HG03565 (cell line): Measurements from ENCODE around the gene OR6C1.
"Not testable (repeated sequence)": the region's sequence is repeated elsewhere in the genome, so short reads cannot be mapped to it uniquely, and the experiment has no call there.

Experiments
- ATAC-seq: cut with Tn5 transposase; IDR thresholded peaks from one replicate; pipeline ENCODE4 v1.9.1; 2021; ENCODE audit warnings: mild to moderate bottlenecking, moderate library complexity; ENCODE audit not compliant: unreplicated experiment

The OR6C1 gene

DNA sequence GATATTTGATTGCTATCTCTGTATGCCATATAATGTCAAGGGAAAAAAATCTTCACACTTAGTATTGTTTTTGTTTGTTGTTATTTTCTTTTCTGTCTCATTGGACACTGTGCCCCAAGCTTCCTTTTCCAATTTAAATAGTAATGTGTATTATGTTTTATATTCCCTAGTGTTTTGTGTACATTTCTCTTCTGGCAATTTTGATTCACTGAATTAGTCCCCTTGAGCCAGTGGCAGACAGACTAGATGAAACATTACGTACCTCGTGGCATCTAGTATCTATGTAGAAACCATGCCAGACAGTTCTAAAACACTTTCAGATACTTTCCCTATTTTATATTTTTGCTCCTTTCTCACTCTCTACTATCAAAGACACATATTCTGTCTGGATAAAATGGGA, at the start of gene OR6C1:
Gene OR6C1 (plus strand): TSS at position 301 of the 400 bp plus-strand sequence. CDS start 6,257 bp downstream, outside the sequence.
- ATAC-seq = no peak

DNA sequence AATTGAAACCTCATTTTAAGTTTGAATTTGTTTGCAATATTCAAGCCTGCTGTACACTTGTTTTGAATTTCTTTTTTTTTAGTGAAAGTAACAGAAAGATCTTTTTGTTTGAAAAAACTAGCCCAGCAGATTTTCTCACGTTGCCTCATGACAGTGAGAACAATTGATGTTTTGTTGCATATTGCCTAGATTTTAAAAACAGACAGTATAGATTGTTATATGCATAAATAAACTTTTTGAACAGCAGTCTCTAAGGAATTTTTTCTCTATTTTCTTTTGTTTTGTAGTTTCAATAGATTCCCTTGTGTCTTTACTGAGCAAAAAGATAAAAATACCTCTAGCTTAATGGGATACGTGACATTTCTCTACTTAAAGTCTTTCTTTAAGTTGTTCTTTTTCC, 33.2 kb upstream of the OR6C1 start:
- ATAC-seq = no peak

DNA sequence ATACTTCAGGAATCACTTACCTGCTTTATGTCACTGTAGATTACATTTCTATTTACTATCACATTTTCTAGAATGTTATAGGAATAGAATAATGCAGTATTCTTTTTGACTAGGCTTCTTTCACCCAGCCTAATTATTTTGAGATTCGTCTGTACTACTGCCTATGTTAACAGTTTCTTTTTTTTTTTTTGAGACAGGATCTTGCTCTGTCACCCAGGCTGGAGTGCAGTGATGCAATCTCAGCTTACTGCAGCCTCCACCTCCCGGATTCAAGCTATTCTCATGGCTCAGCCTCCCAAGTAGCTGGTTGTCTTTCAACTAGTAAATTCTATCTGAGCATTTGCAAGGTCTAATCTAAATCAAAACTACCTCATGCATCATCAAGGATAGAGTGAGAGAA, 24.1 kb upstream of the OR6C1 start:
- ATAC-seq = no peak

DNA sequence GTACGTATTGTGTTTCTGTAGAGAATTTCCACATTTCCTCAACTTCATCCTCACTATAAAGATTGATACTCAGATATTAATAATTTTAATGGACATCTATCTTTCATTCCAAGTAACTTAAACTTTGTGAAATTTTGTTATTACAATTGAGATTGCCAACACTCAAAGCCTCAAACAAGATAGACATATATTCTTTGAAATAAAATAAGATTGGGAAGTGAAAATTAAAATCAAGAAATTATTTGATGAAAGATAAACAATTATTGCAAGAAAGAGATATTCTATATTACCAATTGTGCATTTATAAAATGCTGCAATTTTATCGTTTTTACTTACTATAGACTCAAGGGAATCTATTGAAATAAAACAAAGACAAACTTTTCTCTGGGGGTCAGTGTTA, 17.7 kb upstream of the OR6C1 start, which contains the start of gene OR6C6:
Gene OR6C6 (minus strand): TSS at position 101 of the 400 bp plus-strand sequence. CDS start 1,337 bp downstream, outside the sequence.
- no peak for ATAC-seq

DNA sequence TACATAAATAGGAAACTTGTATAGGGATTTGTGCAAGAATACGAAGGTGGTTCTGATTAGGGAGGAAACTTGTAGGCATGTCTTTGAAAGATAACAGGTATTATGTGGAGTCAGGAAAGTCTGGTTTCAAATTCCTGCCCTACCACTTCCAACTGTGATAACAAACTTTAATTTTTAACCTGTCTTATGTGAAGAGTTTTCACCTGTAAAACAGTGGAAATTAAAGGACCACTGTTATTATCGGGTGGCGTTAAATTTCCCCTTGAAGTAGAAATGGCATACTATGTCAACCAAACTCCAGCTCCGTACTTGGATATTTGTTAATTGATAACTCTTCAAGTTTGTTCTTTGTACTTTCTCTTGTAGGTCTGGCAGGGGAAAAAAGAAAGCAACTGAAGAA, 6.1 kb downstream of the OR6C1 start:
- ATAC-seq = no peak

DNA sequence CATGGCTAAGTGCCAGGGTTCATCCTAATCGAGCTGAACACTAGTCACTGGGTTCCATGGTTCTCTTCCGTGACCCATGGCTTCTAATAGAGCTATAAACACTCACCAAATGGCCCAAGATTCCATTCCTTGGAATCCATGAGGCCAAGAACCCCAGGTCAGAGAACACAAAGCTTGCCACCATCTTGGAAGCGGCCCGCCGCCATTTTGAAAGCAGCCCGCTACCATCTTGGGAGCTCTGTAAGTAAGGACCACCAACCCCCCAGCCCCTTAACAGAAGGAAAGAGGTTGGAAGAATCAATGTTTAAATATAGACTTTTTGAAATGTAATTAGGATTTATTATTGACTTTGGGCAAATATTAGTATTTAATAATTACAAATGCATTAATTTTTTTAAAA, 11.7 kb downstream of the OR6C1 start:
- ATAC-seq = not testable (repeated sequence)

DNA sequence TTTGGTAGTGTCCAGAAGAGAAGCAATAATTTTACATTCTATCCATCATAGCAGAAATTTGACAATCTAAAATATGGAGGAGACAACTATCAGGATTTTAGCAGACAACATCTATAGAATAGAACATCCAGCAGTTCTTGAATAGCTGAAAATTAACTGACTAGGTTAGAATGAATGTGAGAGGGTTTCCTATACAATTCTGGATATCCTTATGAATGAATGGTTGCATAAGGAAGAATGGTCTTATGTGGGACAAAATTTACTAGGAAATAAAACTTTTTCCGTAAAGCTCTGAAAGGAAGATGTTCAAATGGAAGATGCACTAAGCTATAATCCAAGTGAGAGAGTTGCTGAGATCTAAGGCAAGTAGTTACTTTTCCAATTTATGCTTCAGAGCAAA, 16.3 kb downstream of the OR6C1 start, which contains the start of gene OR6C3:
Gene OR6C3 (plus strand): TSS at position 301 of the 400 bp plus-strand sequence. CDS start 955 bp downstream, outside the sequence.
- ATAC-seq = no peak

DNA sequence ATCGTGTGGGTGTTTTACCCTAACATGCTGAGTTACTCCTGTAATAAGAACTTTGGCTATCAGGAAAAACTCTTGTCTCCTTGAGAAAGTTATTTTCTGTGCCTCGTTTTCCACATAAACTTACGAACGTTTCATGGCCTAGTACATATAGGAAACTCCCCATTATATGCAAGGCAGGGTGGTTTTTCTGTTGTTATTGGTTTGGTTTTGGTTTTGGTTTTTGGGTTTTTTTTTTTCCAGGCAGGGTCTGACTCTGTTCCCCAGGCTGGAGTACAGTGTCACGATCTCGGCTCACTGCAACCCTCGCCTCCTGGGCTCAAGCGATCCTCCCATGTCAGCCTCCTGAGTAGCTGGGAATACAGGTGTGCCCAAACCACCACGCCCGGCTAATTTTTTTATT, 21.9 kb downstream of the OR6C1 start:
- no peak for ATAC-seq

DNA sequence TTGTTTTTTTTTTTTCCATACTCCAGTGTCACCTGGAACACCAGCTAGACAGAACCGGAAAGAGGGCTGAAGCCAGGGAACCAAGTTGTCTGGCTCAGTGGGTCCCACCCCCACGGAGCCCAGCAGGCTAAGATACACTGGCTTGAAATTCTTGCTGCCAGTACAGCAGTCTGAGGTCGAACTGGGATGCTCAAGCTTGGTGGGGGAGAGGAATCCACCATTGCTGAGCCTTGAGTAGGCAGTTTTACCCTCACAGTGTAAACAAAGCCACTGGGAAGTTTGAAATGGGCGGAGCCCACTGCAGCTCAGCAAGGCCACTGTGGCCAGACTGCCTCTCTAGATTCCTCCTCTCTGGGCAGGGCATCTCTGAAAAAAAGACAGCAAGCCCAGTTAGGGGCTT, 41.2 kb downstream of the OR6C1 start:
- not testable (repeated sequence) for ATAC-seq

DNA sequence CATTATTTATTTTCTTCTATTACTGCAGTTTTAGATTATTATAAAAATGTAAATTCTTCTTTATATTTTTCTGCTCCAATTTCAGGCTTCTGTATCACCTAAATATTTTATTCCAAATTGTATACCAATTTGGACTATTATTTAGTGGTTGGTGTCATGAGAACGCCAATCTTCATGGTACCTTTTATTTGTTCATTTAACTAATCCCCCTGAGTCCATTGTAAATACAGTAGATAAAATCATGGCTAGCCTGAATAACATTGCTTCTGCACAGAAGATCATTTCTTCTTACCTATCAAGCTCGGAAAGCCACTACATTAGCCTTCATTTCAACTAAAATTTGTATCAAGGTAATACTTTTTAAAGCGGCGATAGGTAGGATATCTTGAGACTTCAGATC, 48.5 kb downstream of the OR6C1 start, which contains the start of gene OR6C75:
Gene OR6C75 (plus strand): TSS at position 301 of the 400 bp plus-strand sequence. CDS start 2,136 bp downstream, outside the sequence.
- no peak for ATAC-seq

DNA sequence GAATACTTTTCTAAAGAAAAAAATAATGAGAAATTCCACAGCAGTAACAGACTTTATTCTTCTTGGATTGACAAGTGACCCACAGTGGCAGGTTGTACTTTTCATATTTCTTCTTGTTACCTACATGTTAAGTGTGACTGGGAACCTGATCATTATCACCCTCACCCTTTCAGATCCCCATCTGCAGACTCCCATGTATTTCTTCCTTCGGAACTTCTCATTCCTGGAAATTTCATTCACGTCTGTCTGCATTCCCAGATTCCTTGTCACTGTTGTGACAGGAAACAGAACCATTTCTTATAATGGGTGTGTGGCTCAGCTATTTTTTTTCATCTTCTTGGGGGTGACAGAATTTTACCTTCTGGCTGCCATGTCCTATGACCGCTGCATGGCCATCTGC, 50.9 kb downstream of the OR6C1 start:
- no peak for ATAC-seq
